ENCODE measurements around the gene MAP3K3.

Gene MAP3K3

GRCh38 chr17:63621684-63622573, at the start of gene MAP3K3:
TSS of gene MAP3K3 (plus strand) at chr17:63622417. CDS start at chr17:63622760, 343 bp downstream.
- DNase-seq, result peak; percentile 100

GRCh38 chr17:63573634-63574033, 48.6 kb upstream of the MAP3K3 start:
- DNase-seq, result peak in 1 of 2 experiments; percentile 15

GRCh38 chr17:63578027-63578768, 44.0 kb upstream of the MAP3K3 start:
- no peak for DNase-seq

GRCh38 chr17:63578769-63579111, 43.5 kb upstream of the MAP3K3 start:
- DNase-seq, result no peak

- DNase-seq, result no peak
Measured at GRCh38 chr17:63579633-63580032, 42.6 kb upstream of the MAP3K3 start.

- DNase-seq, result no peak
Measured at GRCh38 chr17:63587770-63588169, 34.4 kb upstream of the MAP3K3 start.

GRCh38 chr17:63588797-63589196, 33.4 kb upstream of the MAP3K3 start:
- no peak for DNase-seq

GRCh38 chr17:63589646-63590045, 32.6 kb upstream of the MAP3K3 start:
- no peak for DNase-seq

- DNase-seq, result no peak
Measured at GRCh38 chr17:63592797-63593196, 29.4 kb upstream of the MAP3K3 start.

GRCh38 chr17:63595132-63595531, 27.1 kb upstream of the MAP3K3 start:
- DNase-seq, result no peak

- no peak for DNase-seq
Measured at GRCh38 chr17:63596856-63597586, 25.2 kb upstream of the MAP3K3 start.

- DNase-seq, result no peak
Measured at GRCh38 chr17:63598281-63598680, 23.9 kb upstream of the MAP3K3 start.

- peak; percentile 74 to 88 for DNase-seq
Measured at GRCh38 chr17:63600569-63601438, 21.4 kb upstream of the MAP3K3 start, which contains the start of gene TACO1. TSS of gene TACO1 (plus strand) at chr17:63600895. CDS start at chr17:63601084, 189 bp downstream.

GRCh38 chr17:63601439-63602371, 20.5 kb upstream of the MAP3K3 start:
- DNase-seq, result no peak

- DNase-seq, result no peak
Measured at GRCh38 chr17:63609816-63610573, 12.2 kb upstream of the MAP3K3 start.

- no peak for DNase-seq
Measured at GRCh38 chr17:63610854-63611253, 11.4 kb upstream of the MAP3K3 start.

GRCh38 chr17:63611354-63611753, 10.9 kb upstream of the MAP3K3 start:
- DNase-seq, result no peak

- no peak for DNase-seq
Measured at GRCh38 chr17:63613663-63614062, 8.6 kb upstream of the MAP3K3 start.

GRCh38 chr17:63621229-63621683, 961 bp upstream of the MAP3K3 start:
- no peak for DNase-seq
